ENCODE results near the gene LAP3. TPM values are rescaled to one million over a fixed set of nuclear protein-coding genes. Genes with fewer than 3 reads are reported as not detected.
A peak's percentile ranks its signal among the peaks of the same experiment; 100 is the strongest.

LAP3 gene
- total RNA-seq, 1 donor from 2014 or later = 94.9 TPM

DNA sequence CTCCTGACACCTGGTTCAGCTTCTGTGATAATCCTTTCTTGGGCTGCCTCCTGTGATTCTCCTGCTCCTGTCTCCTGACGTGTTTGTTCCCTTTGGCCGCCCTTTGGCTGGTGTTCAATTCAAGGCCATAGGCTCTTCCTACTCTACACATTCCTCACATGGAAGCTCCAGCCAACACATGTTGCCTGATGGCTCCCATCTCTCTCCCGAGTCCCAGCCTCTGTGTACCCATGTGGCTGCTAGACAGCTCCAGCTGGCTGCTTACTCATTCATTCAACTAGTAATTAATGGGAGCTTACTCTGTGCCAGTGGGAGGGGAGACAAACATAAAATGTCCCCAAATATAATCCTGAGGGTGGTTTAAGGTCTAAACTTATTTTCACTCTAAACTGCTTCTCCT is 28.2 kb downstream of the LAP3 start:
- DNase-seq (ENCODE audit: low spot score) = no peak
- Mint-ChIP-seq H3K9me3 (no peaks in the 10 kb centered on the region), H3K27me3 (ENCODE audit: low read depth) (no peaks in the 10 kb centered on the region), H3K4me1 (ENCODE audit: low read depth) (no peaks in the 10 kb centered on the region), H3K36me3 (ENCODE audit: low read depth) (peaks cover 41% of the 10 kb centered on the region), H3K4me3 (ENCODE audit: low read depth) (no peak overlapping the region), H3K27ac (no peak overlapping the region)
- intact Hi-C loops (cut with micrococcal nuclease) = no loop called here

DNA sequence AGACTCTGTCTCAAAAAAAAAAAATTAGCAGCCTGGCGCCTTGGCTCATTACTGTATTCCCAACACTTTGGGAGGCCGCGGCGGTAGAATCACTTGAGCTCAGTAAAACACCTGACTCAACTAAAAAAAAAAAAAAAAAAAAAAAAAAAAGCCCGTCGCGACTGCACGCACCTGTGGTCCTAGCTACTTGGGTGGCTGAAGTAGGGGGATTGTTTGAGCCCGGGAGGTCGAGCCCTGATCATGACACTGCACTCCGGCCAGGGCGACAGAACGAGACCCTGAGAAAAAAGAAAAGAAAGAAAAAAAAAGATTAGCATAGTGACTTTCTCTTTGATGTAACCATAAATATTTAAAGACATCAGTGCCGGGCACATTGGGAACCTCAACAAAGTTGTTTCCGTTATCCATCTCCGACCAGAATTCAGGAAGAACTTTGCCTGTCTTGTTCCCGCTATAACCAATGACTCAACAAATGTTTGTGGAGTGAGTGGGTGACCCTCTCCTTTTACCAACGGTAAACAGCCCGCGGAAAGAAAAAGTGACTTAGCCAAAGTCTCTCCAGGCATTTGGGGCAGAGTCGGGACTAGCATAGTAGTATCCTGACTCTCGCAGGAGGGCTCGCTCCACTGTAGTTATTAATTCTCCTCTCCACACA is 36.9 kb downstream of the LAP3 start:
- H3K27ac Mint-ChIP-seq = peak overlapping the region; percentile 91
- DNase-seq (ENCODE audit: low spot score) = peak; percentile 12
- H3K4me1 Mint-ChIP-seq (ENCODE audit: low read depth) = peaks cover 18% of the 10 kb centered on the region
- intact Hi-C loops (cut with micrococcal nuclease) = loop anchor here (1.0 to 2.0 kb wide), 5 partner anchors 23 to 407 kb away; partner anchors contain the start of genes LAP3, LCORL and QDPR
- H3K27me3 Mint-ChIP-seq (ENCODE audit: low read depth) = no peaks in the 10 kb centered on the region
- peak overlapping the region; percentile 90 for H3K4me3 Mint-ChIP-seq (ENCODE audit: low read depth)
- peaks cover 19% of the 10 kb centered on the region for H3K36me3 Mint-ChIP-seq (ENCODE audit: low read depth)
- no peaks in the 10 kb centered on the region for H3K9me3 Mint-ChIP-seq

DNA sequence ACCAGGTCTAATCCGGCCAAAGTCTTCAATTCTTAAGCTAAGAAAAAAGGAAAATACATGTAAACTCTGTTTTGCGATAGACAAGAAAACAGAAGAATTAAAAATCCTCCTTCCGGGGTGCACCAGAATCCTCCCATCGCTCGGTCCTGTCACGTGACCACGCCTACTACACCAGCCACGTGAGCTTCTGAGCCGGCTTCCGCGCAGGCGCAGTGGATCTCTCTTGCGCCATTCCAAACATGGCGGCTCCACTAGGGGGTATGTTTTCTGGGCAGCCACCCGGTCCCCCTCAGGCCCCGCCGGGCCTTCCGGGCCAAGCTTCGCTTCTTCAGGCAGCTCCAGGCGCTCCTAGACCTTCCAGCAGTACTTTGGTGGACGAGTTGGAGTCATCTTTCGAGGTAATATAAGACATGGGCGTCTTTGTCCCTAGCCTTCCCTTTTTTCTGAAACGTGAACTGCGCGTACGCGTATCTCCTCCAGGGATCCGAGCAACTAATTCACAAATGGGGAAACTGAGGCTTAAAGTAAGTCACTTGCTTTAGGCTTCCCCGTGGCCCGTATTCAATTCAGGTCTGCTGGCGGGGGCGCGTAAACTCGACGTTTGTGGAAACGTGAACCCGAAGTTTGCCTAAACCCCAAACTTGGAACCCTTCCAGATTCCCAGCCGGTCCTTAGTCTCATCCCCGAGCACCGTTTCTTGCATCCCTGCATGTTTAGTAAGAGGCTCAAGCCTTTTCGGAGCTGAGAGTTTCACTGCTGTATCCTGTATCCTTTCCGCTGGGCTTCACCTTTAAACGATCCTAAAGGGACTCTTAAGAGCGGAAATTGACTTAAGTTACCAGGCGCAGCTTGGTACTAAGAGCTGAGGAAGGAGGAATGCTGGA is 37.7 kb downstream of the LAP3 start, which contains the start of gene MED28:
TSS of gene MED28 (plus strand) at position 226 of the 884 bp plus-strand sequence. CDS start at position 240, 14 bp downstream.
- H3K4me1 Mint-ChIP-seq (ENCODE audit: low read depth) = peaks cover 24% of the 10 kb centered on the region
- H3K36me3 Mint-ChIP-seq (ENCODE audit: low read depth) = peaks cover 26% of the 10 kb centered on the region
- DNase-seq (ENCODE audit: low spot score) = peak; percentile 92
- intact Hi-C loops (cut with micrococcal nuclease) = loop anchor here (1.0 to 2.0 kb wide), 5 partner anchors 22 to 407 kb away; partner anchors contain the start of genes LAP3, LCORL and QDPR
- H3K4me3 Mint-ChIP-seq (ENCODE audit: low read depth) = peak within 1 kb of the TSS; percentile 90
- H3K9me3 Mint-ChIP-seq = no peaks in the 10 kb centered on the region
- no peaks in the 10 kb centered on the region for H3K27me3 Mint-ChIP-seq (ENCODE audit: low read depth)
- H3K27ac Mint-ChIP-seq = peak within 1 kb of the TSS; percentile 91

DNA sequence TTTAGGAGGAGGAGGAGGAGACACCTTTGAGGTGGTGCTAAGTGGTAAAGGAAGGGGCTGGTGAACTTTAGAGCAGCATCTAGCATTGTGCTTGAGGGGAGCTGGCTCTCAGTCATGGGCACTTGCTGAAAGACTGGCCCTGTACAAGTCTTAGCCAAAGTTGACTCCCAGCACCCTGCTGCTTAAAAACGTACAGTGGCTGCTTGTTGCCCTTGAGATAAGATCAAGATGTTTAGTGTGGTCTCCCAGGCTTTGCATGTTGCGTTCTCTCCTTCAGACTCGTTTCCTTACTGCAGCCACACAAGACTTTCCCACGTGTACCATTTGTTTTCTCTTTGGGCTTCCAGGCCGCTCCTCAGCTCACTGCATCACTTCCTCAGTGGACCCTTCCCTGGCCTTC is 39.3 kb downstream of the LAP3 start:
- no peak for DNase-seq (ENCODE audit: low spot score)
- Mint-ChIP-seq H3K36me3 (ENCODE audit: low read depth) (peaks cover 39% of the 10 kb centered on the region), H3K27me3 (ENCODE audit: low read depth) (no peaks in the 10 kb centered on the region), H3K4me1 (ENCODE audit: low read depth) (peaks cover 27% of the 10 kb centered on the region), H3K9me3 (no peaks in the 10 kb centered on the region), H3K27ac (peak overlapping the region; percentile 10), H3K4me3 (ENCODE audit: low read depth) (peak overlapping the region; percentile 66)
- intact Hi-C loops (cut with micrococcal nuclease) = no loop called here

DNA sequence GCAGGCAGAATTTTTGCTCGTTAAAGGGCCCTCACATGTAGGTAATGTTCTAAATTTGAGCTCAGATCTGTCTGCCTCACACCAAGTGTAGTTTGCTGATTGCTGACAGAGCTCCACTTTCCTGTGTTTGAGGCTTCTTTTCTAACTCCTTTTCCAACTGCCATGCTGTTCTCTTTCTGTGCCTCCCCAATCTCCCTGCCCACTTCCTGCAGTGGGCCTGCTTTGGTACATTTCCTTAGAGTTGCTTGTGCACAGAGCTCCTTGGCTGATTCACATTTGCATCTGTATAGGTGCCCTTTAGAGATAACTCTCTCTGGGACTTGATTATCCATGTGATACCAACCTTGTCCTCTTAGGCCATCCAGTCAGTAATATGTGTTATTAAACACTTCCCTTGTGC is 41.9 kb downstream of the LAP3 start:
- peaks cover 23% of the 10 kb centered on the region for H3K4me1 Mint-ChIP-seq (ENCODE audit: low read depth)
- DNase-seq (ENCODE audit: low spot score) = no peak
- no peaks in the 10 kb centered on the region for H3K9me3 Mint-ChIP-seq
- peak overlapping the region; percentile 58 for H3K27ac Mint-ChIP-seq
- no peaks in the 10 kb centered on the region for H3K27me3 Mint-ChIP-seq (ENCODE audit: low read depth)
- peak overlapping the region; percentile 17 for H3K4me3 Mint-ChIP-seq (ENCODE audit: low read depth)
- peaks cover 65% of the 10 kb centered on the region for H3K36me3 Mint-ChIP-seq (ENCODE audit: low read depth)
- intact Hi-C loops (cut with micrococcal nuclease) = no loop called here

DNA sequence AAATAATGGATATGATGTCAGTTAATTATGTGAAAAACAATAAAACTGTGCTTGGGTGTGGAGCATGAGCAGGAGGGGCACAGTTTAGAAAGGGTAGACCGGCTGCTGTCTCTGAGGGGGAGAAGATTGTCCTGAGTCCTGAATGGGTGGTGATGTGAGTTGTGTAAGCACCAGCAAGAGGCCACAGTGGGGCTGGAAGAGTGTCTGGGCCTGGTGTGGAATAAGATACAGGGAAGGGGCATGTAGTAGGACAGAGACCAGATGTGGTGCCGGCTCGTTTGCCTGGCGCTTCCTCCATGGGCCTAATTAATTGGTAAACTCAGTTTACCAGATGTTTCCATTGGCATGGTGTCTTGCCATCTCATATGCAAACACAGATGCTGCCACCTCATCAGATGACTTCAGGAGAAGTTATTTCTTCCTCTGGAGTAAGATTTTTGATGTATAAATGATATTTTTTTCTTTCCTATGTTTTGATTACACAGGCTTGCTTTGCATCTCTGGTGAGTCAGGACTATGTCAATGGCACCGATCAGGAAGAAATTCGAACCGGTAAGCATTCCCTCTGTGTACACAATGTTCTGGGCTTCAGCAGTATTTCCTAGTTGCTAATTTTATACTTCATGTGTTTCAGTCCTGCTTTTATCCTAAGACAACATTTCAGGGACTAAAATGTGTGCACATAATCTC is 42.6 kb downstream of the LAP3 start:
- H3K27ac Mint-ChIP-seq = peak overlapping the region; percentile 58
- H3K36me3 Mint-ChIP-seq (ENCODE audit: low read depth) = peaks cover 71% of the 10 kb centered on the region
- peaks cover 23% of the 10 kb centered on the region for H3K4me1 Mint-ChIP-seq (ENCODE audit: low read depth)
- intact Hi-C loops (cut with micrococcal nuclease) = no loop called here
- H3K9me3 Mint-ChIP-seq = no peaks in the 10 kb centered on the region
- no peak for DNase-seq (ENCODE audit: low spot score)
- no peaks in the 10 kb centered on the region for H3K27me3 Mint-ChIP-seq (ENCODE audit: low read depth)
- H3K4me3 Mint-ChIP-seq (ENCODE audit: low read depth) = no peak overlapping the region

DNA sequence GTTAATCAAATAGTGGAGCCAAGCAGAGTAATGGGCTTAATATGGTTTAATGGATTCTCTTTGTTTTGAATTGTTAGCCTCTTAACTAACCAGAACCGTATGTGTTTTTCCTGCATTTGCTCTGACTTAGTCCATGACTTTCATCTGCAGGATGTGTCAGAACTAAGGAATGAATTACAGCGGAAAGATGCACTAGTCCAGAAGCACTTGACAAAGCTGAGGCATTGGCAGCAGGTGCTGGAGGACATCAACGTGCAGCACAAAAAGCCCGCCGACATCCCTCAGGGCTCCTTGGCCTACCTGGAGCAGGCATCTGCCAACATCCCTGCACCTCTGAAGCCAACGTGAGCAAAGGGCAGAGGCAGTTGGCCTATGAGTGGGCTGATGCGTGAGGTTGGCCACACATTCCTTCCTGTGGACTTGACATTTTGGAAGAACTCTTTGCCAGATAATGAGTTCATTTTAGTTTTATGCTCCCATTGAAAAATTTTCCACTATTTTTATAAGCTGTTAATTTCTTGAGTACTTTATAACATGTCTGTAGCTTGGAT is 46.5 kb downstream of the LAP3 start:
- Mint-ChIP-seq H3K27ac (no peak overlapping the region), H3K4me1 (ENCODE audit: low read depth) (peaks cover 11% of the 10 kb centered on the region), H3K36me3 (ENCODE audit: low read depth) (peaks cover 88% of the 10 kb centered on the region), H3K4me3 (ENCODE audit: low read depth) (no peak overlapping the region), H3K9me3 (no peaks in the 10 kb centered on the region), H3K27me3 (ENCODE audit: low read depth) (no peaks in the 10 kb centered on the region)
- intact Hi-C loops (cut with micrococcal nuclease) = no loop called here
- DNase-seq (ENCODE audit: low spot score) = no peak

DNA sequence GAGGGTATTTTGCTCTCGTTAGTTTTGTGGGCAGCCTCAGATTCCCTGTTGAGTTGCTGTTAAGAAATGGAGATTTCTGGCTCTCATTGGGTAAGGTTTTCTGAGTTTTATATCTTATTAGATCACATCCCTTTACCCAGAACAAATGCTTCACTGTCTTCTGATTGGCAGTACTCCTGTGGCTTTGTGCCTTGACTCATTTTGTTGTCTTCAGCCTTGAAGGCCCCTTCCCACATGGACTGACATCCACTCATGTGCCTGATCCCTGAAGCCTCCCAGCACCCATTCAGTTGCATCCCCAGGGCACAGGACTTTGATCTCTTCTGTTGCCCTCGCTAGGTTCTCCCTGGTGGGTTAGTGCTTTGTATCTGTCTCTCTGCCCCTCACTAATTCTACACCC is 47.8 kb downstream of the LAP3 start:
- Mint-ChIP-seq H3K9me3 (no peaks in the 10 kb centered on the region), H3K36me3 (ENCODE audit: low read depth) (peaks cover 89% of the 10 kb centered on the region), H3K4me3 (ENCODE audit: low read depth) (no peak overlapping the region), H3K27ac (no peak overlapping the region), H3K27me3 (ENCODE audit: low read depth) (no peaks in the 10 kb centered on the region), H3K4me1 (ENCODE audit: low read depth) (peaks cover under 1% of the 10 kb centered on the region)
- intact Hi-C loops (cut with micrococcal nuclease) = no loop called here
- DNase-seq (ENCODE audit: low spot score) = no peak

DNA sequence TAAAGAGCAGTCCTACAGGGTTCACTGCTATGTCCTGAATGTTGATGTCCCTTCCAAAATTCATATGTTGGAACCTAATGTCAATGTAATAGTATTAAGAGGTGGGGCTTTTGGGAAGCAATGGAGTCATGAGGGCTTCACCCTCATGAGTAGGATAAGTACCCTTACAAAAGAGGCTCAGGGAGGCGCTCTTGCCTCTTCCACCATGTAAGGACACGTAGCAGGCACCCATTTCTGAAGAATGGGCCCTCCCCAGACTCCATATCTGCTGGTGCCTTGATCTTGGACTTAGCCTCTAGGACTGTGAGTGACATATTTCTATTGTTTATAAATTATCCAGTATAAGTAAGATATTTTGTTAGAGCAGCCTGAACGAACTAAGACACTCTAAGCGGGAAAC is 53.2 kb downstream of the LAP3 start:
- no peak overlapping the region for H3K27ac Mint-ChIP-seq
- H3K9me3 Mint-ChIP-seq = no peaks in the 10 kb centered on the region
- H3K4me1 Mint-ChIP-seq (ENCODE audit: low read depth) = no peaks in the 10 kb centered on the region
- H3K4me3 Mint-ChIP-seq (ENCODE audit: low read depth) = no peak overlapping the region
- no peaks in the 10 kb centered on the region for H3K27me3 Mint-ChIP-seq (ENCODE audit: low read depth)
- H3K36me3 Mint-ChIP-seq (ENCODE audit: low read depth) = peaks cover 76% of the 10 kb centered on the region
- no peak for DNase-seq (ENCODE audit: low spot score)
- intact Hi-C loops (cut with micrococcal nuclease) = loop anchor here (10.0 kb wide), 1 partner anchor 965 kb away; no protein-coding TSS in a partner anchor

DNA sequence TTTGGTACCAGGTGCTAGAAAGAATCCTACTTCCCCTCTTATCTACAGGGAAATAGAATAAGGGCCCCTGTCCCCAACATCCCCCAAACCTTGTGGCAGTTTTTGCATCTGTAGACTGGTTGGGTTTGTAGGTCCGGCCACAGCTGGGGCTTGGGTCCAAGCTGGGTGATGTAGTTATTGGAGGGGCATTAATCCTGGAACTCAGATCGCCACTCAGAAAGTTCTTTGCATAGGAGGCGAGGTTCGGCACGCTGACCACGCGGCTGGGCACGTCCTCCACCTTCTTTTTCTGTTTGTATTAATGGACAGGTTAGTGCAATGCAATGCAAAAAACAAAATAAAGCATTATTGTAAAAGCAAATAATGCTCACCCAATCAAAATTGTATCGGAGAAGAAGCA is 56.6 kb downstream of the LAP3 start:
- DNase-seq (ENCODE audit: low spot score) = no peak
- H3K9me3 Mint-ChIP-seq = no peaks in the 10 kb centered on the region
- H3K27me3 Mint-ChIP-seq (ENCODE audit: low read depth) = no peaks in the 10 kb centered on the region
- no peak overlapping the region for H3K4me3 Mint-ChIP-seq (ENCODE audit: low read depth)
- intact Hi-C loops (cut with micrococcal nuclease) = loop anchor here (10.0 kb wide), 1 partner anchor 961 kb away; no protein-coding TSS in a partner anchor
- H3K36me3 Mint-ChIP-seq (ENCODE audit: low read depth) = peaks cover 57% of the 10 kb centered on the region
- no peak overlapping the region for H3K27ac Mint-ChIP-seq
- H3K4me1 Mint-ChIP-seq (ENCODE audit: low read depth) = no peaks in the 10 kb centered on the region

DNA sequence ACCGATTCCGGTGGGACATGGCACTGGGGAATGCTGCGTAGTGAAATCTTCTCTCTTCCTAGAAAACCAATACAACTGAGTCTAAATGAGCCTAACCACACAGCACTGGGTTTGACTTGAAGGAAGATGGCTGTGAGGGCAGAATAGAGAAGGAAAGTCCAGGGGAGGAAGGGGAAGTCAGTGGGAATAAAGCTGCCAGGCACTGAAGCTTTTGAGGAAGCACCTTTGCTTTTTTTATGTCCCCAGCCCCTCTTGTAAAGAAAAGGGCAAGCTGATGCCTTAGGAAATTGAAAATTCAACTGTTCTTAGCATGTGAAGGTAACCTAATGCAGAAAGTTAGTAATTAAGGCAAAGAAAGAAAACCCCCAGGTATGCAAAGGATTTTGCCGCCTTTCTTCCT is 58.1 kb downstream of the LAP3 start:
- Mint-ChIP-seq H3K4me3 (ENCODE audit: low read depth) (no peak overlapping the region), H3K27me3 (ENCODE audit: low read depth) (no peaks in the 10 kb centered on the region), H3K27ac (no peak overlapping the region), H3K36me3 (ENCODE audit: low read depth) (peaks cover 44% of the 10 kb centered on the region), H3K4me1 (ENCODE audit: low read depth) (no peaks in the 10 kb centered on the region), H3K9me3 (no peaks in the 10 kb centered on the region)
- DNase-seq (ENCODE audit: low spot score) = no peak
- intact Hi-C loops (cut with micrococcal nuclease) = loop anchor here (10.0 kb wide), 1 partner anchor 960 kb away; no protein-coding TSS in a partner anchor

DNA sequence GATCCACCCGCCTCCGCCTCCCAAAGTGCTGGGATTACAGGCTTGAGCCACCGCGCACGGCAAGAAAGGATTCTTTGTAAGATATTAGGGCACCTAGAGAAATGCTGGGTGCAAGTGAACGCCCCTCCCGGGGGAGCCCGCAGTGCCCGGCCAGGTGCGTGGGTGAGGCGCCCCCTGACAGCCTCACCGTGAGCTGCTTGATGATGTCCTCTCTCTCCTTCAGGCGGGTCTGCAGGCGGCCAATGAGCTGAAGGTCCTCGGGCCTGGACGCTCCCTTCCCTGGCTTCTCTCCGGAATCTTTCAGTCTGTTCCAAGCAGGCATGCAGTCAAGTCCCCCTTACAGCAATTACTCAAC is 59.3 kb downstream of the LAP3 start:
- Mint-ChIP-seq H3K9me3 (no peaks in the 10 kb centered on the region), H3K27ac (no peak overlapping the region)
- DNase-seq (ENCODE audit: low spot score) = no peak

More for the DNA sequence above, 59.3 kb downstream of the LAP3 start:
- Mint-ChIP-seq H3K27me3 (ENCODE audit: low read depth) (no peaks in the 10 kb centered on the region), H3K4me1 (ENCODE audit: low read depth) (no peaks in the 10 kb centered on the region), H3K4me3 (ENCODE audit: low read depth) (no peak overlapping the region), H3K36me3 (ENCODE audit: low read depth) (peaks cover 31% of the 10 kb centered on the region)
- intact Hi-C loops (cut with micrococcal nuclease) = loop anchor here (1.0 to 10.0 kb wide), 4 partner anchors 22 to 958 kb away; partner anchors contain the start of genes LAP3 and MED28

Measured in activated T-helper 2 cell treated with anti-CD3 and anti-CD28 coated beads, Interferon-gamma antibody, Interleukin-2, Interleukin-4, amounts not matched to agents 10 μg/mL and 5 μg/mL and 100 μg/mL, durations not matched to agents 14 hours and 24 hours and 36 hours (primary cell).